ENCODE results near the gene RAD51B.

DNA sequence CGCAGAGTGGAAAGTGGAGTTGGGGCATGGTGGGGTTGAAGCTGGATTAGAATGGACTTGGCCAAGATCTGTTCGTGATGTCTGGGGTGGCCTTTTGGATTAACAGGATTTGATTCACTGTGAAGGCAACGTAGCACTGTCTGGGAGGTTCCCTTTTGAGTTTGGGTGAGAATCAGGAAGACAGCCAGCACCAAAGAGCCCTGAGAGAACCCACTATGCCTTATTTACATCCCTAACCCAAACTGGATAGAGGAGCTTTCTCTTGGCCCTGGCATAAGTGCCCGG lies 703.7 kb downstream of the RAD51B start:
- TF ChIP-seq CTCF (IDR thresholded peaks at IDR 0.05) (no peak), POLR2A (IDR thresholded peaks at IDR 0.05) (no peak)

Measured in vagina (tissue), 2 donors.